Measurements from ENCODE around the gene DCTD. TPM values are rescaled to one million over a fixed set of nuclear protein-coding genes. Genes with fewer than 3 reads are reported as not detected.
A peak's percentile ranks its signal among the peaks of the same experiment; 100 is the strongest.

Gene DCTD
- total and polyA plus RNA-seq, 5 experiments from 2014 or later: 78.8 to 95.9 (median 87.3) TPM

GRCh38 chr4:182885738-182886077 lies 31.5 kb downstream of the DCTD start:
- Mint-ChIP-seq H3K27me3 (no peaks in the 10 kb centered on the region), H3K27ac (no peak overlapping the region), H3K36me3 (peaks cover 56 to 87% (median 82%) of the 10 kb centered on the region in 3 donors), H3K9me3 (peaks cover 0 to 45% (median 14%) of the 10 kb centered on the region in 9 donors), H3K4me3 (no peak overlapping the region), H3K4me1 (peaks cover 0 to 5% (median 0%) of the 10 kb centered on the region in 4 donors)
- DNase-seq: no peak
- ATAC-seq: no peak
- POLR2A ChIA-PET: no interaction called here

DNA sequence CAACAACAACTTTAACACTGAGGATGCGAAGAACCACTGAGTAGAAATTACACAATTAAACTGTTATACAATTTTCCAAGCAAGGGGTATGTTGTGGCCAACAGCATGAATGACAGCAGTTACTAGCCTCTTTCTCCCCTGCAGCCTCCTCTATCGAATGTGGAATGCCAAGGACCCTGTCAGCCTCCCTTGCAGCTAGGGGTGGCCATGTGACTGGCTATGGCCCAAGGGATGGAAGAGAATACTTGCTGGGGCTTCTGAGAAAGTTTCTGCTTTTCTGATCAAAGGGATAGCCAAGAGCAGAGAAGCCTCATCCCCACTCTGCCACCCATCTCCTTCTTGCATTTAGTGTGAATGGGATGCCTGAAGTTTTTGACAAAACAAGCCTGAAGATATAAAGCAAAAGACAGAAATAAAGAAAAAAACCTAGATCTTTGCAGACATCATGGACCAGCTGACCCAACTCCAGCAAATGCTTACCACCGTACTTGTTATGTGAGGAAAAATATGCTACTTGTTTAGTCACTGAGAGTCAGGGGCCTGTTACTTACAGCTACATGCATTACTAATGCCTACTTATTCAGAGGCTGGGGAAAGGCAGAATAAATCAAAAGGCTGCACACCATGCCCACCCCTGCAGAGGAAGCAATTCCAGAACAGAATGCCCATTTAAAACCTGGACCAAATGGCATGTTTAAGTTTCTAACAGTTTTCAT lies 32.0 kb downstream of the DCTD start:
- Mint-ChIP-seq H3K4me1 (peaks cover 0 to 5% (median 0%) of the 10 kb centered on the region in 4 donors), H3K4me3 (no peak overlapping the region), H3K27ac (peak overlapping the region in 1 of 10 donors; percentile 7), H3K27me3 (no peaks in the 10 kb centered on the region), H3K36me3 (peaks cover 50 to 84% (median 80%) of the 10 kb centered on the region in 3 donors), H3K9me3 (peaks cover 0 to 45% (median 14%) of the 10 kb centered on the region in 9 donors)
- DNase-seq (no peak), ATAC-seq (no peak)
- POLR2A ChIA-PET: no interaction called here

- Mint-ChIP-seq H3K36me3 (peaks cover 41 to 72% (median 70%) of the 10 kb centered on the region in 3 donors), H3K27me3 (no peaks in the 10 kb centered on the region), H3K4me3 (no peak overlapping the region), H3K27ac (no peak overlapping the region), H3K4me1 (peaks cover 0 to 5% (median 0%) of the 10 kb centered on the region in 4 donors), H3K9me3 (peaks cover 0 to 45% (median 14%) of the 10 kb centered on the region in 9 donors)
- POLR2A ChIA-PET: no interaction called here
- ATAC-seq (no peak), DNase-seq (no peak)
These were observed 33.1 kb downstream of the DCTD start for GRCh38 chr4:182884040-182884439.

- H3K27ac Mint-ChIP-seq: no peak overlapping the region
- peaks cover 34 to 66% (median 63%) of the 10 kb centered on the region in 3 donors for H3K36me3 Mint-ChIP-seq
- POLR2A ChIA-PET: no interaction called here
These were observed 33.8 kb downstream of the DCTD start for GRCh38 chr4:182883351-182883750.

DNA sequence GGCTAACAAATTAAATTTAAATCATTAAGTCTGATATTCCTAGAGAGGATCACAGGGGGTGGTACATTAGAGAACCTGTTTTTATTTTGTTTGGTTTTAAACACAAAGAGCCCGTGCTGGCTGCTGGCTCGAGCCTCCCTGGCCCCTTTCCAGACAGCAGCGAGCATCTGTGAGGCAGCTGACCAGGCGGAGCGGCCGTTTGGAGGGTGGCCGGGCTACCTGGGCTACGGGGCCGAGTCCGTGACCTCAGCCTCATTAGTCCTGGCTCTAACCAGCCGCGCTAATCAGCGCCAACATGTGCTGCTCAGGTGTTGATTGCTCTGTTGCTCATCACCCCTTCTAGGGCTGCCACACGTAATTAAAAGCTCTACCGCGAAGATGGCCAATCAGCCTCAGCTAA lies 35.3 kb downstream of the DCTD start:
- H3K4me3 Mint-ChIP-seq: no peak overlapping the region
- no peak for ATAC-seq
- H3K4me1 Mint-ChIP-seq: peaks cover 0 to 5% (median 0%) of the 10 kb centered on the region in 4 donors
- H3K9me3 Mint-ChIP-seq: peaks cover 0 to 41% (median 11%) of the 10 kb centered on the region in 9 donors
- peak overlapping the region in 1 of 10 donors; percentile 35 for H3K27ac Mint-ChIP-seq
- POLR2A ChIA-PET: no interaction called here
- H3K36me3 Mint-ChIP-seq: peaks cover 28 to 62% (median 48%) of the 10 kb centered on the region in 3 donors
- no peak for DNase-seq
- H3K27me3 Mint-ChIP-seq: peaks cover 0 to 3% (median 0%) of the 10 kb centered on the region in 5 donors

More at GRCh38 chr4:182883351-182883750, 33.8 kb downstream of the DCTD start:
- H3K9me3 Mint-ChIP-seq: peaks cover 0 to 45% (median 14%) of the 10 kb centered on the region in 9 donors
- H3K4me1 Mint-ChIP-seq: peaks cover 0 to 5% (median 0%) of the 10 kb centered on the region in 4 donors
- ATAC-seq: no peak
- DNase-seq: no peak
- no peak overlapping the region for H3K4me3 Mint-ChIP-seq
- no peaks in the 10 kb centered on the region for H3K27me3 Mint-ChIP-seq

- POLR2A ChIA-PET: no interaction called here
- Mint-ChIP-seq H3K9me3 (peaks cover 0 to 29% (median 9%) of the 10 kb centered on the region in 9 donors), H3K4me1 (peaks cover 0 to 3% (median 0%) of the 10 kb centered on the region in 4 donors), H3K4me3 (no peak overlapping the region), H3K27ac (no peak overlapping the region), H3K36me3 (peaks cover 18 to 61% (median 39%) of the 10 kb centered on the region in 3 donors), H3K27me3 (peaks cover 0 to 3% (median 0%) of the 10 kb centered on the region in 5 donors)
- no peak for DNase-seq
- no peak for ATAC-seq
These were observed 36.5 kb downstream of the DCTD start for GRCh38 chr4:182880387-182881356.

DNA sequence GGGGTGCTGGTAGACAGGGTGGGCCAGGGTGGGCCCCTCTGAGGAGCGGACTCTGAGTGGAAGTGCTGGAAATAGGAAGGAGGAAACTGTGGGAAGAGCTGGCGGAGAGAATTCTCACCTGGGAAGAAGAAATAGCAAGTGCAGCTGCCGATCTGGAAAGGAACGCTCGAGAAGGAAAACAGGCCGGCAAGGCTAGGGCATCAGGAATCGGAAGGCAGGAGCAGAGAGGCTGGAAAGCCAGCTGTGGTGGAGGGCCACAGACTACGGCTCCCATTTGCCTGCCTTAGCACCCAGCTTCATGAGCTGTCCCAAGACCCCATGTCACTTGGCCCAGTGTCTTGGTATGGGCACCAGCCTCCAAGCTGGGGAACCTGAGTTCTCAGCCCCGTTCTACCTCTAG lies 37.3 kb downstream of the DCTD start:
- no peak overlapping the region for H3K4me3 Mint-ChIP-seq
- peaks cover 0 to 3% (median 1%) of the 10 kb centered on the region in 4 donors for H3K4me1 Mint-ChIP-seq
- DNase-seq (no peak), ATAC-seq (no peak)
- peaks cover 0 to 3% (median 0%) of the 10 kb centered on the region in 5 donors for H3K27me3 Mint-ChIP-seq
- H3K9me3 Mint-ChIP-seq: peaks cover 0 to 21% (median 3%) of the 10 kb centered on the region in 9 donors
- no peak overlapping the region for H3K27ac Mint-ChIP-seq
- peaks cover 11 to 61% (median 38%) of the 10 kb centered on the region in 3 donors for H3K36me3 Mint-ChIP-seq
- POLR2A ChIA-PET: no interaction called here

DNA sequence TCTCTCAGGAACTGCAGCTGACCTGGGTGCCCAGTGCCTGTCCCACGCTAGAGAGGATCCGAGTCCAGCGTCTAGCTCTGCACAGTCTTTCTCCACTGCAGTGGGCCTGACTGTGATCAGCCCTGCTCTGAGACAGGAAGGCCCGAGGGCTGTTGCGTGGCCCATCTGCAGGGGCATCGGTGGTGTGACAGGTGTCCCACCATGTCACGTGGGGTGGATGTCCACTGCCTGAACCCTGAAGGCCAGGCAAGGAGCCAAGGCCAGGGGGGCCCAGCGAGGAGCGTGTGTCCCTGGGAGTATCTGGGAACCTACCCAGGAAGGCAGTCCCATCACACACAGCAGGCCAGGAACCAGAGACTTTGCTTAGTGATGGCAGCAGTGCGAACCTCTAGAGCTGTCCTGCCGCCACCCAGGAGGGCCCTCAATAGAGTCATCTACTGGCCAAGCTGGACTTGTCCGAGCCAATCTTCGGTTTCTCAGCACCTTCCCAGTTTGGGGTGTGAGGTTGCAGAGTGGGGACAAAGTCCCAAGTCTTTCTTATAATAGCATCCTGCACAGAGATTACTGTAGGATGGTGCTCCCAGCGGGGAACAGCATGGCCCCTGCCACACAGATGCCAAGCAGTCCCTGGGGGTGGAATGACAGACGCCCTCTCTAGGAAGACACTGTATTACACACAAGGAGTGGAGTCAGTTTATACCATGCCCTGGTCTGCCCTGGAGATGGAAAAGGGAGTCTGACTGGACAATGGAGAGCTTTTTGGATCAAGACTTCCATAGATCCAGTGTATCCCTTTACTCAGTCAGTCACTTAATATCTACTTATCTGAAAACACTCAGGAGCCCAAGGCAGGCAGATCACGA lies 38.3 kb downstream of the DCTD start:
- H3K4me3 Mint-ChIP-seq: no peak overlapping the region
- H3K36me3 Mint-ChIP-seq: peaks cover 15 to 63% (median 35%) of the 10 kb centered on the region in 3 donors
- H3K27ac Mint-ChIP-seq: peak overlapping the region in 1 of 10 donors; percentile 51
- H3K4me1 Mint-ChIP-seq: peaks cover 0 to 12% (median 2%) of the 10 kb centered on the region in 4 donors
- peaks cover 0 to 3% (median 0%) of the 10 kb centered on the region in 5 donors for H3K27me3 Mint-ChIP-seq
- POLR2A ChIA-PET: no interaction called here
- DNase-seq (no peak), ATAC-seq (no peak)
- peaks cover 0 to 11% (median 0%) of the 10 kb centered on the region in 9 donors for H3K9me3 Mint-ChIP-seq

GRCh38 chr4:182877326-182877883 lies 39.8 kb downstream of the DCTD start:
- Mint-ChIP-seq H3K27me3 (peaks cover 0 to 3% (median 0%) of the 10 kb centered on the region in 5 donors), H3K4me3 (no peak overlapping the region), H3K9me3 (no peaks in the 10 kb centered on the region), H3K36me3 (peaks cover 14 to 61% (median 27%) of the 10 kb centered on the region in 3 donors), H3K27ac (peak overlapping the region in 1 of 10 donors; percentile 29), H3K4me1 (peaks cover 0 to 12% (median 2%) of the 10 kb centered on the region in 4 donors)
- no peak for ATAC-seq
- DNase-seq: no peak
- POLR2A ChIA-PET: no interaction called here

DNA sequence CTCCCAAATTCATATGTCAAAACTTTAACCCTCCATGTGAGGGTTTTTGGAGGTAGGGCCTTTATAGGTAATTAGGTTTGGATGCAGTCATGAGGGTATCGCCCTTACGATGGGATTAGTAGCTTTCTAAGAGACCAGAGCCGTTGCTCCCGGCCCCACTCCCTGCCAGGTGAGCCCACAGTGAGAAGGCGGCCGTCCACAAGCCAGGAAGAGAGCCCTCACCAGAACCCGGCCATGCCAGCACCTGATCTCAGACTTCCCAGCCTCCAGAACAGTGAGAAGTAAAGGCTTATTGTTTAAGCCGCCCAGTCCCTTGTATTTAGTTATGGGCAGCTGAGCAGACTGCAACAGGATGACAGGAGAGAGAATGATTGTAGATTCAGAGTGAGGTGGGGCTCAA lies 40.8 kb downstream of the DCTD start:
- H3K4me1 Mint-ChIP-seq: peaks cover 0 to 12% (median 2%) of the 10 kb centered on the region in 4 donors
- H3K27ac Mint-ChIP-seq: peak overlapping the region in 1 of 10 donors; percentile 15
- no peak overlapping the region for H3K4me3 Mint-ChIP-seq
- H3K9me3 Mint-ChIP-seq: no peaks in the 10 kb centered on the region
- POLR2A ChIA-PET: no interaction called here
- ATAC-seq: no peak
- H3K36me3 Mint-ChIP-seq: peaks cover 14 to 68% (median 30%) of the 10 kb centered on the region in 3 donors
- no peak for DNase-seq
- H3K27me3 Mint-ChIP-seq: peaks cover 0 to 3% (median 0%) of the 10 kb centered on the region in 5 donors

DNA sequence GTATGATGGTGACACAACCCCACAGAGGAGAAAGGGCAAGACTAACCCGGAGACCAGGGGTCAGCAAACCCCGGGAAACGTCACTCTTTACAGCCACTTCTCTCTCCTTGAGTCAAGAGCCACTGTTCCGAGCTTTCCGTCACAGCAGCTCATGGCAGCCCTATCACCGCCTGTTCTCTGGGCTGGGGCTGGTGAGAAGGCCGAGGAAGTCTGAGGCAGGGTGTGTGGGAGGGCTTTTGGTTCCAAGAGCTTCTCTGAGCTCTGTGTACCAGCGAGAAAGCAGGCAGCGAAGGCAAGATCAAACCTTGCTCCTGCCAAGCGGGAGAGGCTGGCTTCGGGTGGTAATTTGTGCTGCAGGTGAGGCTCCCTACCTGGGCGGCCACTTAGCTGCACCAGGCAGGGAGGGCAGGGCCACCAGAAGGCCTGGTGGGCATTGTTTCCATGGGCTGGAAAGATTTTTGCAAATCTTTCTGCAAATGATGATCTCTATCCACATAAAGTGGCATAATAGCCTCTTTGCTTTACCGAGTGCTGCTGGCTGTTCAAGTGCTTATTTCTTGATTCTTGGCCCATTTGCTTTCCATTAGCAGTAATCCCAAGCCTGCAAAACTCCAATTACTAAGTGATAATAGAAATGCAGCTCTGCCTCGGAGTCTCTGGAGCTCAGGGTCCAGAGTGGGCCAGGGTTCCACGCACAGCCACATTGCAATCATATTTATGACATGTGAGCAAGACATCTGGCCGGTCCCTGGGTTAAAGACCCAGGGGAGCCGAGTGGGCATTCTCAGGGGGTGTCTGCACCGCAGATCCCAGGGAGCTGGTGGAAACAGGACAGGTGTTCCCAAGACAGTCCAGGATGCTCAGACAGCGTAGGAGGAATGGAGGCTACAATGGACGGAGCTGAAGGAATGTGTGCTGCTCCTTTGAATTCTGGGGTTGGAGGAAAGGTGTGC lies 41.5 kb downstream of the DCTD start:
- peaks cover 14 to 61% (median 26%) of the 10 kb centered on the region in 3 donors for H3K36me3 Mint-ChIP-seq

More for the DNA sequence above, 41.5 kb downstream of the DCTD start:
- no peak for DNase-seq
- H3K4me3 Mint-ChIP-seq: no peak overlapping the region
- H3K4me1 Mint-ChIP-seq: peaks cover 0 to 12% (median 1%) of the 10 kb centered on the region in 4 donors
- H3K27ac Mint-ChIP-seq: no peak overlapping the region
- no peaks in the 10 kb centered on the region for H3K9me3 Mint-ChIP-seq
- peaks cover 0 to 3% (median 0%) of the 10 kb centered on the region in 5 donors for H3K27me3 Mint-ChIP-seq
- POLR2A ChIA-PET: no interaction called here
- ATAC-seq: no peak

All from naive thymus-derived CD8-positive, alpha-beta T cell (primary cell).